IMR-90 (cell line): ENCODE results near the gene ADGRL4.

Experiments used
- CTCF ChIP-seq: conservative IDR thresholded peaks from 2 replicates; pipeline ENCODE4 v1.5.1; 2012; ENCODE audit warnings: mild to moderate bottlenecking, low read depth, low read length, improper control_type of control experiment
- FOS ChIP-seq: fragments of 150-350 bp; IDR thresholded peaks from 2 replicates; pipeline ENCODE4 v1.6.1; 2016; ENCODE audit warnings: low read depth, low read length
- NFE2L2 ChIP-seq: fragments of 150-350 bp; IDR thresholded peaks from 2 replicates; pipeline ENCODE4 v1.6.1; 2016; ENCODE audit warnings: low read depth, mild to moderate bottlenecking, low read length
- POLR2A ChIP-seq: IDR thresholded peaks from 2 replicates; pipeline ENCODE4 v1.6.1; 2012; ENCODE audit warnings: mild to moderate bottlenecking, low read depth, low read length
- RAD21 ChIP-seq: IDR thresholded peaks from 2 replicates; pipeline ENCODE4 v1.6.1; 2012; ENCODE audit warnings: low read length, improper control_type of control experiment
- RCOR1 ChIP-seq: IDR thresholded peaks from 2 replicates; pipeline ENCODE4 v1.6.1; 2012; ENCODE audit warnings: mild to moderate bottlenecking, low read length, improper control_type of control experiment; ENCODE audit not compliant: insufficient replicate concordance
- USF2 ChIP-seq: fragments of 150-350 bp; IDR thresholded peaks from 2 replicates; pipeline ENCODE4 v1.6.1; 2017; ENCODE audit warnings: mild to moderate bottlenecking, antibody characterized with exemption, low read length, low read depth

- no peak for TF ChIP-seq RCOR1
- no peak for TF ChIP-seq CTCF
- no peak for TF ChIP-seq POLR2A
- no peak for TF ChIP-seq USF2
- no peak for TF ChIP-seq NFE2L2
- no peak for TF ChIP-seq FOS
- no peak for TF ChIP-seq RAD21
These were observed 30.6 kb upstream of the ADGRL4 start for GRCh38 chr1:79037085-79037484.
